ENCODE measurements around the gene MRPS11. TPM values are rescaled to one million over a fixed set of nuclear protein-coding genes. Genes with fewer than 3 reads are reported as not detected.

Gene MRPS11
- 82.6 TPM for polyA plus RNA-seq (2012; ENCODE audit: insufficient read length, low read depth)

DNA sequence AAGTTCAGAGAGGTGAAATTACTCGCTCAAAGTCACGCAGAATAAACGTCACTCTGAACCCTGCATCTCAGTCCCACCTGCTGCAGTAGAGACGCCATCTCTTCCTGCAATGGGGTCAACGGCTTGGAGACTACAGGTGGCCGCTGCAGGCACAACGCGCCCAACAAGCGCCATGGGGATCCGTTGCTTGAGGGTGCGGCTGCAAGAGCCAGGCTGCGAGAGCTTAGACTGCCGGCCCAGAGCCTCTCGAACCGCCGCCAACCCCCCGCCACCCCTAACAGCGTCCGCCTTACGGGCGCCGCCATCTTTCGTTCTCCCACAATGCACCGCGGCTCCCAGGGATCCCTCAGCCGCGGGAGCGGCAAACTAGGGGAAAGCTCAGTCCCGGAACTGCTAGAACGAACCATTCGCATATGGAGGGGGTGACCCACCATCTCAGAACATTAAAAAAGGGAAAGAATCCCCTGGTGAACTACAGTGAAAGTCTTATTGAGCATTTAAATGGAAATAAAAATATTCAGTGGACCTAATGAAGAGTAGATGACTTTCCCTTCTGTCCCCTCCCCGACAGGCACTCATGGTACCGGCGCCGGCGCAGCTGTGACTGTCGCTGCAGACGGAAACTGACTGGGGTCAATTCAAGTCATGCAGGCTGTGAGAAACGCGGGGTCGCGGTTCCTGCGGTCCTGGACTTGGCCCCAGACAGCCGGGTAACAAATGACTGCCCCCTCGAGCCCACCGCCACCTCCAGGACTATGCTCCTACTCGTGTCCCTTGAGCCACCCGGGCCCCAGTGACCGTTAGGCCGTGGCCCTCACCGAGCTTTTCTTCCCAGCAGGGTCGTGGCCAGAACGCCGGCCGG is at the start of gene MRPS11, which contains the start of gene MRPL46:
TSS of gene MRPS11 (plus strand) at position 636 of the 862 bp plus-strand sequence. CDS start at position 646, 10 bp downstream.
TSS of gene MRPL46 (minus strand) at position 316 of the 862 bp plus-strand sequence. CDS start at position 305, 11 bp downstream.
- TF ChIP-seq SIN3A (IDR thresholded peaks at IDR 0.05; ENCODE audit: borderline replicate concordance, insufficient read depth, low read length) (peak; percentile 51; the same call in 1 of the 2 replicates), POLR2AphosphoS5 (IDR thresholded peaks at IDR 0.05; ENCODE audit: low read depth, low read length) (peak; percentile 89), TAF1 (IDR thresholded peaks at IDR 0.05; ENCODE audit: borderline replicate concordance, insufficient read depth, low read length) (peak; percentile 88), FOXP2 (optimal IDR thresholded peaks at IDR 0.05; ENCODE audit: borderline replicate concordance, extremely low read depth, extremely low read length, insufficient read depth) (no peak)
- TF ChIP-seq, protein P1, sequence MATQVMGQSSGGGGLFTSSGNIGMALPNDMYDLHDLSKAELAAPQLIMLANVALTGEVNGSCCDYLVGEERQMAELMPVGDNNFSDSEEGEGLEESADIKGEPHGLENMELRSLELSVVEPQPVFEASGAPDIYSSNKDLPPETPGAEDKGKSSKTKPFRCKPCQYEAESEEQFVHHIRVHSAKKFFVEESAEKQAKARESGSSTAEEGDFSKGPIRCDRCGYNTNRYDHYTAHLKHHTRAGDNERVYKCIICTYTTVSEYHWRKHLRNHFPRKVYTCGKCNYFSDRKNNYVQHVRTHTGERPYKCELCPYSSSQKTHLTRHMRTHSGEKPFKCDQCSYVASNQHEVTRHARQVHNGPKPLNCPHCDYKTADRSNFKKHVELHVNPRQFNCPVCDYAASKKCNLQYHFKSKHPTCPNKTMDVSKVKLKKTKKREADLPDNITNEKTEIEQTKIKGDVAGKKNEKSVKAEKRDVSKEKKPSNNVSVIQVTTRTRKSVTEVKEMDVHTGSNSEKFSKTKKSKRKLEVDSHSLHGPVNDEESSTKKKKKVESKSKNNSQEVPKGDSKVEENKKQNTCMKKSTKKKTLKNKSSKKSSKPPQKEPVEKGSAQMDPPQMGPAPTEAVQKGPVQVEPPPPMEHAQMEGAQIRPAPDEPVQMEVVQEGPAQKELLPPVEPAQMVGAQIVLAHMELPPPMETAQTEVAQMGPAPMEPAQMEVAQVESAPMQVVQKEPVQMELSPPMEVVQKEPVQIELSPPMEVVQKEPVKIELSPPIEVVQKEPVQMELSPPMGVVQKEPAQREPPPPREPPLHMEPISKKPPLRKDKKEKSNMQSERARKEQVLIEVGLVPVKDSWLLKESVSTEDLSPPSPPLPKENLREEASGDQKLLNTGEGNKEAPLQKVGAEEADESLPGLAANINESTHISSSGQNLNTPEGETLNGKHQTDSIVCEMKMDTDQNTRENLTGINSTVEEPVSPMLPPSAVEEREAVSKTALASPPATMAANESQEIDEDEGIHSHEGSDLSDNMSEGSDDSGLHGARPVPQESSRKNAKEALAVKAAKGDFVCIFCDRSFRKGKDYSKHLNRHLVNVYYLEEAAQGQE (IDR thresholded peaks at IDR 0.05; ENCODE audit: insufficient read depth in 1 of 2, low read depth in 2 of 2, low read length in 2 of 2), result peak in 1 of 2 experiments; percentile 36; a peak in 1 of 4 replicates

DNA sequence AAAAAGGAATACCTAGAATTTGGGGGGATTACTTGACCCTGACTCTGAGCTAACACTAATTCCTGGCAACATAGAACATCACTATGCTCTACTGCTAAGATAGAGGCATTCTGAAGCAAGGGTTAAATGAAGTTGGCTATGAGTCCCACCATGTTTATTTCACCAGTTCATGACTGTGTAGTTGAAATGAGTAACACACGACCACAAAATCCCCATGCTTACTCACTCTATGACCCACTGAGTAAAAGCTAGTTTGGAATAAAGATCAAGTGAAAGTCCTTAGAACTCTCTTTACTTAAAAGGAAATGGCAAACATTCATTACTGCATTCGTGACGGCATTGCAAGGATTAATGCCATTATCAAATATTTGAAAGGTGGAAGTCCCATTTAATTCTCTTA is 47.7 kb upstream of the MRPS11 start:
- TF ChIP-seq, protein P1 (IDR thresholded peaks at IDR 0.05; ENCODE audit: insufficient read depth in 1 of 2, low read depth in 2 of 2, low read length in 2 of 2), result no peak
- TF ChIP-seq SIN3A (IDR thresholded peaks at IDR 0.05; ENCODE audit: borderline replicate concordance, insufficient read depth, low read length) (no peak), TAF1 (IDR thresholded peaks at IDR 0.05; ENCODE audit: borderline replicate concordance, insufficient read depth, low read length) (no peak), FOXP2 (optimal IDR thresholded peaks at IDR 0.05; ENCODE audit: borderline replicate concordance, extremely low read depth, extremely low read length, insufficient read depth) (no peak), POLR2AphosphoS5 (IDR thresholded peaks at IDR 0.05; ENCODE audit: low read depth, low read length) (no peak)

DNA sequence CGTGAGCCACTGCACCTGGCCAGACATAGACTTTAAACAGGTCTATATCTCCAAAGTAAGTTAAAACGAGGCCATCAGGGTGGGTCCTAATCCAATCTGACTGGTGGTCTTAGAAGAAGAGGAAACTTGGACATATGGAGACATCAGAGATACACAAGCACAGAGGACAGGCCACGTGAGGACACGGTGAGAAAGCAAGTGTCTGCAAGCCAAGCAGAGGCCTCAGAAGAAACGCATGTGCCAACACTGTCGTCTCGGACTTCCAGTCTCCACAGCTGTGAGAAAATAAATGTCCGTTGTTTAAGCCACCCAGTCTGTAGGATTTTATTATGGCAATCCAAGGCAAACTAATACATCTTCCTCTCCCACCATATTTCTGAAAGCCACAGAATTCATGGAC is 44.2 kb upstream of the MRPS11 start:
- TF ChIP-seq POLR2AphosphoS5 (IDR thresholded peaks at IDR 0.05; ENCODE audit: low read depth, low read length) (no peak), TAF1 (IDR thresholded peaks at IDR 0.05; ENCODE audit: borderline replicate concordance, insufficient read depth, low read length) (no peak), SIN3A (IDR thresholded peaks at IDR 0.05; ENCODE audit: borderline replicate concordance, insufficient read depth, low read length) (no peak), FOXP2 (optimal IDR thresholded peaks at IDR 0.05; ENCODE audit: borderline replicate concordance, extremely low read depth, extremely low read length, insufficient read depth) (no peak)
- TF ChIP-seq, protein P1 (IDR thresholded peaks at IDR 0.05; ENCODE audit: insufficient read depth in 1 of 2, low read depth in 2 of 2, low read length in 2 of 2), result no peak

DNA sequence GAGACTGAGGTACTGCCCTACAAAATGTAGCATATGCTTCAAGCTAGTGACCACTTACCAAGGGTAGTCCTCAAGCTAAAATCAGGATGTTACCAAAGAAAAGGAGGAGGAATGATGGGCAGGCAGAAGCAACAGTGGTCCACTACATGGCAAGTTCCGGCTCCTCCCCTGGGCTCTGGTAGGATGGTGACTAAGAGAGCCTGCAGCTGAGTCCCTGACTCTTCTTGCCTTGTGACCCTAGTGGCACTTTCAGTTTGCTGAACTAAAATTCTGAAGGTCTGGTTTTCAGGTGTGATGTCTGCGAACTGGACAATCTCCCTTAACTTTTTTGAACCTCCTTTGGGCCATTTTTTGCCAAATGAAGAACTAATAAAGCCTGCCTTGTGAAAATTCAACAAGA is 41.2 kb upstream of the MRPS11 start:
- no peak for TF ChIP-seq TAF1 (IDR thresholded peaks at IDR 0.05; ENCODE audit: borderline replicate concordance, insufficient read depth, low read length)
- TF ChIP-seq FOXP2 (optimal IDR thresholded peaks at IDR 0.05; ENCODE audit: borderline replicate concordance, extremely low read depth, extremely low read length, insufficient read depth), result no peak
- TF ChIP-seq, protein P1 (IDR thresholded peaks at IDR 0.05; ENCODE audit: insufficient read depth in 1 of 2, low read depth in 2 of 2, low read length in 2 of 2), result no peak
- no peak for TF ChIP-seq SIN3A (IDR thresholded peaks at IDR 0.05; ENCODE audit: borderline replicate concordance, insufficient read depth, low read length)
- TF ChIP-seq POLR2AphosphoS5 (IDR thresholded peaks at IDR 0.05; ENCODE audit: low read depth, low read length), result no peak
